Uterus (tissue), 4 donors: Measurements from ENCODE around the gene SECISBP2L. TPM values are rescaled to one million over a fixed set of nuclear protein-coding genes. Genes with fewer than 3 reads are reported as not detected.

Source experiments
- DNase-seq, 2 donors: peaks; one replicate each; pipeline ENCODE4 v3.0.0-alpha.2; 2019 to 2020
- H3K27ac ChIP-seq, 2 donors: fragments of 200-600 bp; sonication (generic); 1 replicate in 1 of 2; 2 replicates in 1 of 2; pipeline ENCODE4 v1.5.1; 2016 to 2018
- H3K27me3 ChIP-seq, 2 donors: fragments of 200-600 bp; sonication (generic); one replicate each; pipeline ENCODE4 v1.5.1; 2018 to 2019; ENCODE audit warnings: control low read depth in 1 of 2
- H3K36me3 ChIP-seq, 2 donors: fragments of 200-600 bp; sonication (generic); one replicate each; pipeline ENCODE4 v1.5.1; 2019; ENCODE audit warnings: control low read depth in 1 of 2
- H3K4me1 ChIP-seq, 2 donors: fragments of 200-600 bp; sonication (generic); one replicate each; pipeline ENCODE4 v1.5.1; 2018 to 2019; ENCODE audit warnings: control low read depth in 1 of 2
- H3K4me3 ChIP-seq, 2 donors: fragments of 200-600 bp; sonication (generic); 1 replicate in 1 of 2; 2 replicates in 1 of 2; pipeline ENCODE4 v1.5.1; 2018 to 2019; ENCODE audit warnings: mild to moderate bottlenecking in 1 of 2
- H3K9me3 ChIP-seq, 2 donors: fragments of 200-600 bp; sonication (generic); one replicate each; pipeline ENCODE4 v1.5.1; 2019; ENCODE audit warnings: control low read depth in 1 of 2
- POLR2A ChIP-seq, 2 donors: fragments of 450-650 bp; IDR thresholded peaks; one replicate each; pipeline ENCODE4 v1.6.1; 2016; ENCODE audit warnings: antibody characterized with exemption in 2 of 2, mild to moderate bottlenecking in 1 of 2, moderate library complexity in 1 of 2
- intact Hi-C: fragments of 100-400 bp; cut with DNase I; formaldehyde crosslinking; loops from one replicate; pipeline ENCODE4 v1.15.1; 2023; ENCODE audit warnings: low total_unique reads
- total RNA-seq, 4 donors: library from RNA; depleted of rRNA in 3 of 4; stranded (reverse); fragments of >200 nt in 3 of 4; gene quantifications; one replicate each; pipeline versions ENCODE4 v1.1.0 to v1.2.4, GENCODE V29; 2014 to 2023
- TF ChIP-seq, protein P1 (sequence below), 4 experiments: fragments of 200-600 bp in 2 of 4; fragments of 450-650 bp in 2 of 4; sonication (generic) in 2 of 4; IDR thresholded peaks; one replicate each; pipeline ENCODE4 v1.5.1; 2016 to 2019; ENCODE audit warnings: antibody characterized with exemption in 4 of 4, mild to moderate bottlenecking in 2 of 4, moderate library complexity in 1 of 4
- donor health status: DM: yes; HTN: yes; CAD: no.

The SECISBP2L gene
- total RNA-seq, 4 donors from 2014 or later, result 24.8 to 73.9 (median 47.6) TPM

DNA sequence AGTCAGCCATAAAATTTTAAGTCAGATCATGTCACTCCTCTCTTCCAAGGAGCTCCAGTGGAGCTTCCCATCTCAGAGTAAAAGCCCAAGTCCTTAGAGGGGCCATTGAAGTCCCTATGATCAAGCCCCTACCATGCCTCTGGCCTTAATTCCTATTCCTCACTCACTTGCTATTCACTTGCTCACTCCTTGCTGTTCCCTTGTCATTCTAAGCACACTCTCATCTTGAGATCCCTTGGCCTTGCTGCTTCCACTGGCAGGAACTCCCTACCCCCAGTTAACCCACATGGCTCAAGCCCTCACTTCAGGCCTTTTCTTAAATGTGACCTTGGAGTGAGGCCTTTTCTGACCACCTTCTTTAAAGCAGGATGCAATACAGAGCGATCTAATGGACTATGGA is 12.3 kb upstream of the SECISBP2L start:
- TF ChIP-seq, protein P1, sequence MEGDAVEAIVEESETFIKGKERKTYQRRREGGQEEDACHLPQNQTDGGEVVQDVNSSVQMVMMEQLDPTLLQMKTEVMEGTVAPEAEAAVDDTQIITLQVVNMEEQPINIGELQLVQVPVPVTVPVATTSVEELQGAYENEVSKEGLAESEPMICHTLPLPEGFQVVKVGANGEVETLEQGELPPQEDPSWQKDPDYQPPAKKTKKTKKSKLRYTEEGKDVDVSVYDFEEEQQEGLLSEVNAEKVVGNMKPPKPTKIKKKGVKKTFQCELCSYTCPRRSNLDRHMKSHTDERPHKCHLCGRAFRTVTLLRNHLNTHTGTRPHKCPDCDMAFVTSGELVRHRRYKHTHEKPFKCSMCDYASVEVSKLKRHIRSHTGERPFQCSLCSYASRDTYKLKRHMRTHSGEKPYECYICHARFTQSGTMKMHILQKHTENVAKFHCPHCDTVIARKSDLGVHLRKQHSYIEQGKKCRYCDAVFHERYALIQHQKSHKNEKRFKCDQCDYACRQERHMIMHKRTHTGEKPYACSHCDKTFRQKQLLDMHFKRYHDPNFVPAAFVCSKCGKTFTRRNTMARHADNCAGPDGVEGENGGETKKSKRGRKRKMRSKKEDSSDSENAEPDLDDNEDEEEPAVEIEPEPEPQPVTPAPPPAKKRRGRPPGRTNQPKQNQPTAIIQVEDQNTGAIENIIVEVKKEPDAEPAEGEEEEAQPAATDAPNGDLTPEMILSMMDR (IDR thresholded peaks at IDR 0.05), result no peak
- TF ChIP-seq POLR2A (IDR thresholded peaks at IDR 0.05), result no peak
- Histone ChIP-seq H3K4me1 (no peaks in the 10 kb centered on the region), H3K36me3 (no peaks in the 10 kb centered on the region), H3K9me3 (no peaks in the 10 kb centered on the region), H3K27ac (peak overlapping the region; percentile 47 to 74), H3K27me3 (no peaks in the 10 kb centered on the region), H3K4me3 (no peak overlapping the region)
- no peak for DNase-seq
- intact Hi-C loops, result no loop called here

DNA sequence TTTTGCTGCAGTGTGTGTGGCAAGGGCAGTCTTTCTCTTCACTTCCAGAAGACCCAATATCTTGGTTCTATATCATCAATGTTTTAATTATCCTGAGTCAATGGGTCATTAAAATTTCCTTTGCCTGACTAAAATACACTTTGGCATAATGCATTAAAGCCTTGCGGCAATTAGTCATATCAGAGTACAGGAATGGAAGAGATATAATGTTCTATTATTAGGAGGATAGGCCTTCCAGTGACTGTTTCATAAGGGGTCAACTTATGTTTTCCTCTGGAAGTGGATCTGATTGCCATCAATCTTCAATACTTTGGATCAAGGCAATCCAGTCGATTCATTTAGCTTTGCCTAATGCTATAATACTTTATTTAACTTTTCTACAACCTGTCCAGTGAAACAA is 9.4 kb upstream of the SECISBP2L start:
- TF ChIP-seq POLR2A (IDR thresholded peaks at IDR 0.05), result no peak
- TF ChIP-seq, protein P1 (IDR thresholded peaks at IDR 0.05), result no peak
- H3K27me3 ChIP-seq, result no peaks in the 10 kb centered on the region
- no peak overlapping the region for H3K27ac ChIP-seq
- intact Hi-C loops, result no loop called here
- no peaks in the 10 kb centered on the region for H3K4me1 ChIP-seq
- no peak overlapping the region for H3K4me3 ChIP-seq
- DNase-seq, result no peak
- no peaks in the 10 kb centered on the region for H3K36me3 ChIP-seq
- no peaks in the 10 kb centered on the region for H3K9me3 ChIP-seq

DNA sequence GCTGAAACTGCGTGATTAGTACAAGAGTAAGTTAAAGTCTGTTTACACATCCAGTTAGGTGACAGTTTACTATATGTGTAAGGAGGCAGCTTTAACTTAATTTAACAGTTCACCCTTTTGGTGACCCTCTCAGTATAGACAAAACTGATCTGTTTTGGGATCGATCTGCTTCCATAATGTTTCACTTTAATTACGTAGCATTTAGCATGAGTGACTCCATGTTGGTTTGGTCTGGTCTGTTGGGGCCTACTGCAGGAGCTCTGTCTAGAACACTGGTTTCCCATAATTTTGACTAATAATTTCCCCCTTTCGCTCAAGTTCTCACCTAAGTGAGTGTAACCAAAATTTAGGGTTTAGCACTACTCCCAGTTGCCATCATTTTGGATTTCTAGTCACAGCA is 6.4 kb upstream of the SECISBP2L start:
- intact Hi-C loops, result no loop called here
- H3K36me3 ChIP-seq, result no peaks in the 10 kb centered on the region
- H3K27ac ChIP-seq, result no peak overlapping the region
- no peaks in the 10 kb centered on the region for H3K9me3 ChIP-seq
- H3K27me3 ChIP-seq, result no peaks in the 10 kb centered on the region
- H3K4me1 ChIP-seq, result no peaks in the 10 kb centered on the region
- TF ChIP-seq, protein P1 (IDR thresholded peaks at IDR 0.05), result no peak
- no peak for TF ChIP-seq POLR2A (IDR thresholded peaks at IDR 0.05)
- no peak overlapping the region for H3K4me3 ChIP-seq
- DNase-seq, result no peak

DNA sequence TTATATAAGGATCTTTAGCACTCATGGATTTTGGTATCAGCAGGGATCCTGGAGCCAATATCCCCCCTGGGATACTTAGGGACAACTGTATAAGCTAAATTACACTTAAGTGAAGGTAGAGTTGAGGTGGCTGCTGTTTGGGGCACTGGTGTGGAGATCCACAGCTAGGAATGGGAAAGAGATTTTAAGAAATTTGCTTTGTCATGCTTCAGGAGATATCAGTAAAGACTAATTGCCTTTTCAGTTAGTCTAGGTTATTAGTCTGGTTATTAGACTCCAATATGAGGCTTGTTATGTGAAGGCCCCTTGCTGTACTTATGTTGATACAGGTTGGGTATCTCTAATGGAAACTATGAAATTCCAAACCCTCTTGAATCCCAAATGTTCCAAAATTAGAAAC is 1.2 kb upstream of the SECISBP2L start:
- intact Hi-C loops, result no loop called here
- DNase-seq, result no peak
- no peak overlapping the region for H3K4me3 ChIP-seq
- H3K9me3 ChIP-seq, result no peaks in the 10 kb centered on the region
- no peaks in the 10 kb centered on the region for H3K36me3 ChIP-seq
- H3K27ac ChIP-seq, result no peak overlapping the region
- no peaks in the 10 kb centered on the region for H3K27me3 ChIP-seq
- TF ChIP-seq, protein P1 (IDR thresholded peaks at IDR 0.05), result no peak
- TF ChIP-seq POLR2A (IDR thresholded peaks at IDR 0.05), result no peak
- peaks cover 0 to 16% of the 10 kb centered on the region in 2 donors for H3K4me1 ChIP-seq

DNA sequence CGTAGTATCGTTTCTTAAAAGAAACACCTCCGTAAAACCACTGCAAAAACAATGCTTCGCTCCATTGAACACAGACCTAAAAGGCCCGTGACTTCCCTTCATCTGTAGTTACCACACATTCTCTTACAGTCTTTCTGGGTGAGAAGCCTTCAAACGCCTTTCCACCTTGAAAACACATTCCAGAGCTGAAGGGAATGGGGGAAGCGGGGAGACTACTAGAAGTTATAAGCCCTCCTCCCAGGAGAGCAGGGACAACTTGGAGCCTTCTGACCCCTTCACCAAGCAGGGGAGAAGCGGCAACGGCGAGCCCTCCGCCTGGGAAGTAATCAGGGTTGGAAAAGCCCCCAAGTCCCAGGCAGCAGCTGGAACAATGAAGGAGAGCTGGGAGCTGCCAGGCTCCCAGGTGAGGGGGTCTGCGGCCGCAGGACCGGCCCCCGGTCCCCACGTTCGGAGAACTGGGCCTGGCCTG is 461 bp downstream of the SECISBP2L start:
- Histone ChIP-seq H3K36me3 (no peaks in the 10 kb centered on the region), H3K27me3 (no peaks in the 10 kb centered on the region), H3K27ac (peak overlapping the region; percentile 78 to 83), H3K4me1 (peaks cover 0 to 32% of the 10 kb centered on the region in 2 donors), H3K4me3 (peak overlapping the region; percentile 88 to 94), H3K9me3 (no peaks in the 10 kb centered on the region)
- DNase-seq, result peak in 1 of 2 donors; percentile 16
- intact Hi-C loops, result no loop called here
- TF ChIP-seq, protein P1 (IDR thresholded peaks at IDR 0.05), result no peak
- no peak for TF ChIP-seq POLR2A (IDR thresholded peaks at IDR 0.05)
